GM13976 (cell line): Measurements from ENCODE around the gene ZNF654.

Experiments
- DNase-seq: peaks from one replicate; pipeline ENCODE4 v3.0.0; 2012; ENCODE audit warnings: low spot score
- CTCF ChIP-seq: IDR thresholded peaks from 2 replicates; pipeline ENCODE4 v1.5.1; 2012; ENCODE audit warnings: borderline replicate concordance, mild to moderate bottlenecking; ENCODE audit not compliant: insufficient read depth; ENCODE audit errors: extremely low read depth, missing control alignments, control extremely low read depth
- in situ Hi-C: fragments of 300-500 bp; cut with MboI; formaldehyde crosslinking; loops from one replicate; pipeline ENCODE4 v1.12.0; 2022; ENCODE audit warnings: low sequenced_read_pairs, mixed read lengths, inconsistent platforms; ENCODE audit not compliant: unreplicated experiment

The ZNF654 gene

DNA sequence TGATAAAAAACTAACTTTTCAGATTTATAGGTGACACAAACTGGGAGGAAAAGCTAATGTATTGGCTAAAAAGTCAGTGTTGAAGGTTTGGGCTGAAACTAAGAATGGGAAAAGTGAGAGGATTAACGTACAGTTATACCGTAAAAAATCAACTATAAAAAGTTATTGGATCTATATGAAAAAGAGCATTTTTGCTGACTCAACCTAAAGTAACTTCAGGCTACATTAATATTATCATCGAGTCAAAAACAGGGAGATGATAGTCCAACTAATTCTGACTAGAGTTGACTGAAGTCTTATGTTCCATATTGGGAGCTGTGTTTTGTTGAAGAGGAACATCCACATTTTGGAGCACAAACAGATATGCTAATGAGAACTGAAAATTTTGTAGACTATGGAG, 19.9 kb downstream of the ZNF654 start:
- in situ Hi-C loops: no loop called here
- no peak for DNase-seq
- TF ChIP-seq CTCF: no peak

DNA sequence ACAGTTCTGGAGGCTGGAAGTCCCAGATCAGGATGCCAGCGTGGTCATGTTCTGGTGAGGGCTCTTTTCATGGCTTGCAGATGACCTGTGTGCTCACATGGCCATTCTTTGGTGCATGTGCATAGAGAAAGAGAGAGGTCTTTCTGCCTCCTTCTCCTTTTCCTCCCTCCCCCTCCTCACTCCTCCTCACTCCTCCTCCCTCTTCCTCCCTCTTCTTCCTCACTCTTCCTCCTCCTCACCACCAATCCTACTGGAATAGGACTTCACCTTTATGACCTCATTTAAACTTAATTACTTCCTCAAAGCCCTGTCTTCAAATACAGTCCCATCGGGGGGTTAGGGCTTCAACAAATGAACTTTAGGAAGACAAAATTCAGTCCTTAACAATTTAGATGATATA, 23.8 kb downstream of the ZNF654 start:
- no peak for TF ChIP-seq CTCF
- DNase-seq: no peak
- in situ Hi-C loops: no loop called here

GRCh38 chr3:88084097-88084501, 25.0 kb downstream of the ZNF654 start:
- in situ Hi-C loops: no loop called here
- no peak for DNase-seq
- TF ChIP-seq CTCF: no peak

DNA sequence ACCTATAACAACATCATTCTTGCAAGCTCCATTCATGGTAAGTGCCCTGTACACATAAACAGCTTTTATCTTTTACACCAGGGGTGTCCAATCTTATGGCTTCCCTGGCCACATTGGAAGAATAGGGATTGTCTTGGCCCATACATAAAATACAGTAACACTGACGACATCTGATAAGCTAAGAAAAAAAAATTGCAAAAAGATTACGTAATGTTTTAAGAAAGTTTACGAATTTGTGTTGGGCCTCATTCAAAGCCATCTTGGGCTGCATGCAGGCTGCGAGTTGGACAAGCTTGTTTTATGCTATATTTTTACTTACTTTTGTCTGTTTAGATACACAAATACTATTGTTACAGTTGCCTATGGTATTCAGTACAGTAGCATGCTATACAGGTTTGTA, 31.6 kb downstream of the ZNF654 start:
- DNase-seq: no peak
- in situ Hi-C loops: no loop called here
- TF ChIP-seq CTCF: no peak

DNA sequence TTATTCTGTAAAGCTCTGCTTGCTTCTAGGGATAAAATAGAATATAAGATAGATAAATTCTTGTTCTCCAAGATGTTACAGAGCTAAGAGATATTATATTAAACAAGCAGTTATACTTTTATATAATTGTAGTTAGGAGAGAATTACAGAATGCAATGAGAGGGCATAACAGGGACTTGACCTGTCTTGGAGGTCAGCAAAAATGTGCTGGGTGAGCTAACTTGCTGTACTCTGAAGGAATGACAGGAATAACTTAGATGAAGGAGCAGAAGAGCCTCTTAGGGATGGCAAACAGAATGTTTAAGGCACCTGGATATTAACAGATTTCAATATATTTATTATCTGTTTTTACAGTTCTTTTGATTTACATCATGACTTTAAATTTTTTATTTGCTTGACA, 33.2 kb downstream of the ZNF654 start:
- TF ChIP-seq CTCF: no peak
- no peak for DNase-seq
- in situ Hi-C loops: no loop called here

DNA sequence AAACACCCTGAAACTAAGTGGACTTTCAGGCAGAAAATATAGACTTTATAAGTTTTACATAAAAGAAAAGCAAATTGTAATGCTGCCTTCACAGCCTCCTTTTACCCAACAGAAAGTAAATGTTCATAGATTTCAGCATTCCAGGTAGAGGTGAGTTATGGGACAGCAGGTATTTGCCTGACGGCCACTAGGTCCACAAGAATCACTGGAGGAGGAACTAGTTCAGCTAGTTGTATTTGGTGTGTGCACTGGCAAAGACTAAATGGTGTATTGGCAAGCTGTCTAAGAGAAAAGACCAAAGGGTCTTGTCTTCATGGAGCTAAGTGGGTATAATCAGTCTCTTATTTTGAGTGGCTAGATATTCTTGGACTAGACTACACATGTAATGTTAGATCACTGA, 34.2 kb downstream of the ZNF654 start:
- no peak for TF ChIP-seq CTCF
- DNase-seq: no peak
- in situ Hi-C loops: no loop called here

- TF ChIP-seq CTCF: no peak
- DNase-seq: no peak
- in situ Hi-C loops: no loop called here
Observed at GRCh38 chr3:88101142-88101541, 42.1 kb downstream of the ZNF654 start.
